SH-SY5Y (cell line): Measurements from ENCODE around the gene BSN.

Experiments
- GATA2 ChIP-seq: IDR thresholded peaks from 2 replicates; pipeline ENCODE4 v1.6.1; 2011; ENCODE audit warnings: mild to moderate bottlenecking, low read depth, low read length
- GATA3 ChIP-seq: IDR thresholded peaks from 2 replicates; pipeline ENCODE4 v1.6.1; 2011; ENCODE audit warnings: low read depth, mild to moderate bottlenecking, low read length, moderate library complexity

Gene BSN

GRCh38 chr3:49713336-49714105 is 159.2 kb downstream of the BSN start:
- TF ChIP-seq GATA3: no peak
- TF ChIP-seq GATA2: no peak

- no peak for TF ChIP-seq GATA3
Measured at GRCh38 chr3:49714728-49715550, 160.7 kb downstream of the BSN start.

DNA sequence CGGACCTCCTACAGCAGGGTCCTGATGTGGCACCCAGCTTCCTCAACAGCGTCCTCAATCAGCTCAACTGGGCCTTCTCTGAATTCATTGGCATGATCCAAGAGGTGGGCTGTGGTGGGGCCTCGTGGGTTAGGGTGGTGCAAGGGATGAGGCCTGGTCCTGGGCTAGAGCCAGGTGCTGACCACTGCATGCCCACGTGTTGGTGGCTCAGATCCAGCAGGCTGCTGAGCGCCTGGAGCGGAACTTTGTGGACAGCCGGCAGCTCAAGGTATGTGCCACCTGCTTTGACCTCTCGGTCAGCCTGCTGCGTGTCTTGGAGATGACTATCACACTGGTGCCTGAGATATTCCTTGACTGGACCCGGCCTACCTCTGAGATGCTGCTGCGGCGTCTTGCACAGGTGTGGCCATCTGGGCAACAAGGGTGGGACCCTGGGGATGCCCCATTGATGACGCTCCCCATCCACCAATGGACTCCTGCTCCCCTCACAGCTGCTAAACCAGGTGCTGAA is 161.4 kb downstream of the BSN start:
- TF ChIP-seq GATA2: no peak
- TF ChIP-seq GATA3: no peak

DNA sequence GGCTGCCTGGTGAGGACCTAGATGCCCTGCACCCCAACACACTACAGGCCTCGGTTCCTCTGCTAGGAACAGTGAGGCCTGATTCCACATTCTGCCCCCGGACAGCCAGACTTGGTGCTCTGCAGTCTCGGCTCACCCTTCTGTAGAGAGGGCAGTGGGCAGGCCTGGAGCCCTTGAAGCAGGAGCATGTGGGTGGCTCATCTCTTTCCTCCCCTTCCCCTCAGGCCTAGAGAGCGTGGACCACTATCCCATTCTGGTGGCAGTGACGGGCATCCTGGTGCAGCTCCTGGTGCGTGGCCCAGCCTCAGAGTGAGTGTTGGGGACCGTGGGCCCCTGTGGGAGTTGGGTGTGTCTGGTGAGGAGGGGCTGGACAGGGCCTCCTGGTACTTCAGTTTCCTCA is 161.9 kb downstream of the BSN start:
- TF ChIP-seq GATA3: no peak
- TF ChIP-seq GATA2: no peak

DNA sequence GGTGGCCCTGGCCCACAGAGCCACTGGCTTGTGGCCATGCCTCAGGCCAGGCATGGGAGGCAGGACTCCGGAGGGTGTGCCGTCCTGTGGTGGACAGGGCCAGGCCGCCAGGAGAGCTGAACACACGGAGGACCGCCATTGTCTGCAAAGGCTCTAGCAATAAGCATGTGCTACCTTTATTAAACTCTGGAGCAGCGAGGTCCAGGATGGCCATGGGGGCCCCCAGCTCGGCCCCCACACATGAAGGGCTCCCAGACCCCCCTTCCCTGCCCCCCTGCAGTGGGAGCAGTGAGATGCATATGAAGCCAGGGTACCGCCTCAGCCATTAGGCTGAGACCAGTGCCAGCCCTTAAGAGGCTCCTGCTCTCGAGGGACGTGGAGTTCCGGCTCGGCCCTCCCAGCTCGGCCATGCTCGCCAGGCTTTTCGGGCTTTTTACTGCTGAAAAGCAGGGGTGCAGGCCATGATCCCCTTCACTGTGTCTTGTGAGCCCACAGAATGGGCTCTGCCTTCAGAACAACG is 162.5 kb downstream of the BSN start:
- no peak for TF ChIP-seq GATA2
- no peak for TF ChIP-seq GATA3

DNA sequence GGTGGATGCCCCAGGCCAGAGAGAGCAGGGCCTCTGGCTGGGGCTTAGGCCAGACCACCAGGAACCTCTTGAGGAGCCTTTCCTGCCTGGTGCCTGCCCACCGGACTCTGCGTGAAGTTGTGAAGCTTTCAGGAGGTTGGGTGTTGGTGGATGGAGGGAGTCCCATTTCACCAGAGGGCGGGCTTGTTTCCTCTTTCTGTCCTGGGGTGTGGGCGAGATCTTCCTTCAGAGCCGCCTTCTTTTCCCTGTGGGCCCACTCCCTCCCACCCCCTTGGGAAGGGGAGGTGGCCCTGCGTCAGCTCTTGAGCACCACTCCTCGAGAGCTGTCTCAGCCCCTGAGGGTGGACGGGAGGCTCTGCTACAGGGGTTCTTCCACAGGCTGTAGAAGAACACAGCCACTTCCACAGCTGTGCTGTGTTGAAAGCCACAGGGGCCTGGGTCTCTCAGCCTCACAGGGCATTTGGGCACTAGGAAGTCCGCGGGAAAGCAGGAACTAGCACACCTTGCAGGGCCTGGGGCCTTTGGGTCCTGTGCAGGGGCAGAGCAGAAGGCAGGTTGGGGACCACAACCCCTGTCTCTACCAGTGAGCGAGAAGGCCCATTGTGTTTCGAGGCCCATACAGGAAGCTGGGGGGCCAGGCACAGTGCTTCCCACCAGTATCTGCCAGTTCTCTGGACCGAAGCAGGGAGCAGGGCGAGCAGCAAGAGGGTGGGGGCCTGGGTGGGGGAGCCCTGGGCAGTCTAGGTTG is 163.1 kb downstream of the BSN start:
- TF ChIP-seq GATA3 (no peak), GATA2 (no peak)

DNA sequence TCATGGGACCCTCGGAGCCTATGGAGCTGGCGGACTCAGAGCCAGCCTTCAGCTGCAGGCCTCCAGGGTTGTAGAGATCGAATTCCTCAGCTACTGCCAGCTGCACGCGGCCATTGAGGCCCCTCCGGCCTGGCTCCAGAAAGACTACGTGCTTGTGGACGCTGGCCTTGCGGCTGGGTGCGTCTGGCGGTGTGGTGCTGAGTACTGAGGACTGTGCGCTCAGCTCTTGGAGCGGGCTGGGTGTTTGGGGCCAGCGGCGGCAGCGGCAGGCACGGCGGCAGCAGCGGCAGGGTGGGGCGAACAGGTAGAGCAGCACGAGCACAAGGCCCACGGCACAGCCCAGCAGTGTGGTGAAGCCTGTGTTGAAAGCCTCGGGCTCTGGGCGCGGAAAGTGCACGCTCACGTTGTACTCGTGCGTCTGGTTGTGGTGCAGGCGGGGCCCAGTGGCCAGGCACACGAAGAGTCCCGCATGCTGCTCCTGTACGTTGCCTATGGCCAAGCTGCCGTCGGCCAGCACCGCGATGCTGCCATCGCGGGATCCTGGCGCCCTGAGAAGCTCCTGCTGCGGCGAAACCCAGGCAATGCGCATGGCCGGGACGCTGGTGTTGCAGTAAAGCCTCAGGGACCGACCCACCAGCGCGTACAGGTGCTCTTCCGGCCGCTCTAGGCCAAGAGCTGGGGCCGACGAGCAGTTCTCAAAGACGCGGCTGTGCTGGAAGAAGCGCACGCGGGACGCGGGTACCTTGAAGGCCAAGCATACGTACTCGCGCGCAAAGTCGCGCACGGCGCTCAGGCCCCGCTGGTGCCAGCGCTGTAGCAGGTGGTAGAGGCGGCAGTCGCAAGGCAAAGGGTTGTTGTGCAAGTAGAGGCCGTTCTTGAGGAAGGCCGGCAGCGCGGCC is 163.9 kb downstream of the BSN start:
- no peak for TF ChIP-seq GATA2
- no peak for TF ChIP-seq GATA3

- TF ChIP-seq GATA2 (no peak), GATA3 (no peak)
Measured at GRCh38 chr3:49718858-49719213, 164.6 kb downstream of the BSN start.

DNA sequence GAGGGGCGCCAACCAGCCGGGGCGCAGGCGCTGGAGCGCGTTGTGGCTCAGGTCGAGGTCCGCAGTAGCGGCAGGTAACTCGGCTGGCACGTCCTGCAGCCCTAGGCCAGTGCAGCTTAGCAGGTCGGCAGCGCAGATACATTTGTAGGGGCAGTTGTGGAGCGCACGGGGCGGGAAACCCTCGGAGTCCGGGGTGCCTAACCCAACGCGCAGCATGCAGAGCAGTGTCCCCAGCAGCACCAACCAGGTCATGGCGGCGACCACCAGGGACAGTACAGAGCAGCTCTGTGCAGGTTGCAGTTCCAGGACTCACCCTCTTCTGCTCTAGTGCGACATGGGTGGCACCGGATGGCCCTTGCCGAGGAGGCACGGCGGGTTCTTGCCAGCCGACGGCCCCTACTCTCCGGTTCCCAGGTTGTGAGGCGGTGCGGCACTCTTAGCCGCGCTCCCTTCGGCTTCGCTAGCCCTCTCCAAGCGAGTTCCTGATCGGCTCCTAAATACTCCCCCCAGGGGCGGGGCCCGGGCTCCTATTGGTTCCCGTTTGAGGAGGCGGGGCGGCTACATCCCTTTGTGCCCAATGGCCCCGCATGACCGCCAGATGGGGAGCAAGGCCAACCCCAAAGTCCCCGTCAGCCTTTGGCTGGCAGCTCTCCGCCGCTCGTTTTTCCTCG is 165.1 kb downstream of the BSN start, which contains the start of gene AMIGO3:
TSS of gene AMIGO3 (minus strand) at position 471 of the 671 bp plus-strand sequence. CDS start at position 252, 219 bp downstream.
- TF ChIP-seq GATA2: no peak
- no peak for TF ChIP-seq GATA3
